Liver (tissue), 9 donors: Measurements from ENCODE around the gene PARP12. TPM values are rescaled to one million over a fixed set of nuclear protein-coding genes. Genes with fewer than 3 reads are reported as not detected.
A peak's percentile ranks its signal among the peaks of the same experiment; 100 is the strongest.
"Not testable (repeated sequence)": the region's sequence is repeated elsewhere in the genome, so short reads cannot be mapped to it uniquely, and the experiment has no call there.

ENCODE experiments used
- DNase-seq: peaks from one replicate; pipeline ENCODE4 v3.0.0-alpha.2; 2017; ENCODE audit warnings: low spot score
- H3K27ac ChIP-seq, 2 donors: one replicate each; pipeline ENCODE4 v1.7.0; 2013; ENCODE audit warnings: inconsistent platforms in 2 of 2, low read length in 2 of 2, control low read depth in 1 of 2, low read depth in 1 of 2, mild to moderate bottlenecking in 1 of 2
- H3K27me3 ChIP-seq, 4 donors: one replicate each; pipeline versions ENCODE4 v1.6.1 to v1.7.0; 2013; ENCODE audit warnings: low read length in 3 of 4, inconsistent platforms in 1 of 4, mild to moderate bottlenecking in 1 of 4, moderate library complexity in 1 of 4; ENCODE audit not compliant: control insufficient read depth in 4 of 4, insufficient read depth in 4 of 4
- H3K36me3 ChIP-seq, 4 donors: one replicate each; pipeline versions ENCODE4 v1.6.1 to v1.7.0; 2013; ENCODE audit warnings: low read length in 3 of 4, mild to moderate bottlenecking in 3 of 4, low read depth in 1 of 4, moderate library complexity in 1 of 4; ENCODE audit not compliant: control insufficient read depth in 4 of 4, insufficient read depth in 3 of 4
- H3K4me1 ChIP-seq, 4 donors: one replicate each; pipeline versions ENCODE4 v1.6.1 to v1.7.0; 2013; ENCODE audit warnings: low read length in 3 of 4, mild to moderate bottlenecking in 3 of 4, moderate library complexity in 1 of 4; ENCODE audit not compliant: control insufficient read depth in 4 of 4, insufficient read depth in 4 of 4
- H3K4me3 ChIP-seq, 3 donors: one replicate each; pipeline versions ENCODE4 v1.6.1 to v1.7.0; 2013; ENCODE audit warnings: low read length in 3 of 3, control low read depth in 1 of 3, low read depth in 1 of 3, mild to moderate bottlenecking in 1 of 3
- H3K9ac ChIP-seq, 2 donors: one replicate each; pipeline ENCODE4 v1.7.0; 2013; ENCODE audit warnings: low read length in 2 of 2, mild to moderate bottlenecking in 2 of 2, moderate library complexity in 2 of 2, control low read depth in 1 of 2, low read depth in 1 of 2
- H3K9me3 ChIP-seq, 4 donors: one replicate each; pipeline versions ENCODE4 v1.6.1 to v1.7.0; 2013; ENCODE audit warnings: low read length in 3 of 4; ENCODE audit not compliant: control insufficient read depth in 4 of 4
- ATF3 ChIP-seq: IDR thresholded peaks from 2 replicates; pipeline ENCODE4 v1.6.1; 2016; ENCODE audit warnings: antibody characterized with exemption
- CTCF ChIP-seq: fragments of 150-350 bp; IDR thresholded peaks from 2 replicates; pipeline ENCODE4 v1.5.1; 2017; ENCODE audit warnings: improper control_type of control experiment, low read depth, low read length; ENCODE audit not compliant: missing input control
- EGR1 ChIP-seq, 2 donors: IDR thresholded peaks; 2 replicates each; pipeline ENCODE4 v1.6.1; 2016 to 2018; ENCODE audit warnings: antibody characterized with exemption in 2 of 2, low read depth in 2 of 2
- FOXA1 ChIP-seq: IDR thresholded peaks from 2 replicates; pipeline ENCODE4 v1.6.1; 2016; ENCODE audit warnings: antibody characterized with exemption
- FOXA2 ChIP-seq: IDR thresholded peaks from 2 replicates; pipeline ENCODE4 v1.6.1; 2016; ENCODE audit warnings: antibody characterized with exemption
- GABPA ChIP-seq, 2 donors: IDR thresholded peaks in 1 of 2; conservative IDR thresholded peaks in 1 of 2; 2 replicates each; pipeline ENCODE4 v1.6.1; 2016; ENCODE audit warnings: antibody characterized with exemption in 2 of 2, mild to moderate bottlenecking in 1 of 2, moderate library complexity in 1 of 2
- HNF4A ChIP-seq, 2 donors: conservative IDR thresholded peaks; 2 replicates each; pipeline ENCODE4 v1.6.1; 2016; ENCODE audit warnings: antibody characterized with exemption in 2 of 2, mild to moderate bottlenecking in 2 of 2
- HNF4G ChIP-seq: IDR thresholded peaks from 2 replicates; pipeline ENCODE4 v1.6.1; 2016; ENCODE audit warnings: antibody characterized with exemption
- JUND ChIP-seq, 2 donors: IDR thresholded peaks; 2 replicates each; pipeline ENCODE4 v1.6.1; 2016; ENCODE audit warnings: antibody characterized with exemption in 2 of 2
- NR2F2 ChIP-seq: IDR thresholded peaks from 2 replicates; pipeline ENCODE4 v1.6.1; 2016; ENCODE audit warnings: antibody characterized with exemption
- RAD21 ChIP-seq, 2 donors: IDR thresholded peaks; 2 replicates each; pipeline ENCODE4 v1.6.1; 2016; ENCODE audit warnings: antibody characterized with exemption in 2 of 2, mild to moderate bottlenecking in 2 of 2
- RXRA ChIP-seq, 2 donors: IDR thresholded peaks; 2 replicates each; pipeline ENCODE4 v1.6.1; 2017 to 2018; ENCODE audit warnings: antibody characterized with exemption in 2 of 2, mild to moderate bottlenecking in 1 of 2
- SP1 ChIP-seq: IDR thresholded peaks from 2 replicates; pipeline ENCODE4 v1.6.1; 2018; ENCODE audit warnings: antibody characterized with exemption, mild to moderate bottlenecking
- TAF1 ChIP-seq: conservative IDR thresholded peaks from 2 replicates; pipeline ENCODE4 v1.6.1; 2016; ENCODE audit warnings: antibody characterized with exemption, mild to moderate bottlenecking
- YY1 ChIP-seq: IDR thresholded peaks from 2 replicates; pipeline ENCODE4 v1.6.1; 2016; ENCODE audit warnings: antibody characterized with exemption, mild to moderate bottlenecking
- WGBS: extraction: QIAGEN DNeasy Blood & Tissue Kit; methylation state at CpG from one replicate; pipeline ENCODE4 v1.1.7; 2013; 5-methylcytosine and 5-hydroxymethylcytosine counted together
- polyA plus RNA-seq, 2 donors: library from polyadenylated mRNA; stranded (reverse) in 1 of 2; unstranded in 1 of 2; fragments of 200-250 nt in 1 of 2; fragments of >200 nt in 1 of 2; fragmentation: Nextera tagmentation in 1 of 2; extraction: Ambion mirVana in 1 of 2; gene quantifications; one replicate each; pipeline versions ENCODE4 v1.2.1 to v1.2.3, GENCODE V29; 2013 to 2015
- total RNA-seq, 2 donors: library from RNA; depleted of rRNA; stranded (reverse); fragments of >200 nt; gene quantifications; one replicate each; pipeline ENCODE4 v1.2.3, GENCODE V29; 2014
- TF ChIP-seq, protein P1 (sequence below): IDR thresholded peaks from 2 replicates; pipeline ENCODE4 v1.6.1; 2016; ENCODE audit warnings: antibody characterized with exemption, mild to moderate bottlenecking
- TF ChIP-seq, protein P2 (sequence below): IDR thresholded peaks from 2 replicates; pipeline ENCODE4 v1.6.1; 2016; ENCODE audit warnings: antibody characterized with exemption
- donor health status: healthy.
- donor health status: healthy.
- donor health status: healthy.
- donor health status: healthy.
- donor health status: healthy.

PARP12 gene, protein sequence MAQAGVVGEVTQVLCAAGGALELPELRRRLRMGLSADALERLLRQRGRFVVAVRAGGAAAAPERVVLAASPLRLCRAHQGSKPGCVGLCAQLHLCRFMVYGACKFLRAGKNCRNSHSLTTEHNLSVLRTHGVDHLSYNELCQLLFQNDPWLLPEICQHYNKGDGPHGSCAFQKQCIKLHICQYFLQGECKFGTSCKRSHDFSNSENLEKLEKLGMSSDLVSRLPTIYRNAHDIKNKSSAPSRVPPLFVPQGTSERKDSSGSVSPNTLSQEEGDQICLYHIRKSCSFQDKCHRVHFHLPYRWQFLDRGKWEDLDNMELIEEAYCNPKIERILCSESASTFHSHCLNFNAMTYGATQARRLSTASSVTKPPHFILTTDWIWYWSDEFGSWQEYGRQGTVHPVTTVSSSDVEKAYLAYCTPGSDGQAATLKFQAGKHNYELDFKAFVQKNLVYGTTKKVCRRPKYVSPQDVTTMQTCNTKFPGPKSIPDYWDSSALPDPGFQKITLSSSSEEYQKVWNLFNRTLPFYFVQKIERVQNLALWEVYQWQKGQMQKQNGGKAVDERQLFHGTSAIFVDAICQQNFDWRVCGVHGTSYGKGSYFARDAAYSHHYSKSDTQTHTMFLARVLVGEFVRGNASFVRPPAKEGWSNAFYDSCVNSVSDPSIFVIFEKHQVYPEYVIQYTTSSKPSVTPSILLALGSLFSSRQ
- total RNA-seq: 10 to 100 TPM; 25.9 to 32.7 TPM
- polyA plus RNA-seq: 10 to 100 TPM; 13.3 to 13.8 TPM

- Histone ChIP-seq H3K9ac (peak within 1 kb of the TSS; percentile 50 to 75), H3K36me3 (no peaks in the 10 kb centered on the region), H3K27me3 (no peaks in the 10 kb centered on the region), H3K4me3 (peak within 1 kb of the TSS; percentile 73 to 90 (median 83)), H3K4me1 (peaks cover 6 to 28% (median 17%) of the 10 kb centered on the region in 4 donors), H3K9me3 (peaks cover 0 to 11% (median 3%) of the 10 kb centered on the region in 4 donors), H3K27ac (peak within 1 kb of the TSS; percentile 76 to 77)
- WGBS: under 1% methylated on average over 106 of the region's 106 CpGs
- TF ChIP-seq GABPA (IDR thresholded peaks at IDR 0.05 in 1 of 2, conservative IDR thresholded peaks at IDR 0.05 in 1 of 2) (peak in 1 of 2 donors; percentile 45), YY1 (peak; percentile 50), FOXA1 (no peak), EGR1 (IDR thresholded peaks at IDR 0.05; ENCODE audit: low read depth in 2 of 2) (peak in 1 of 2 donors; percentile 33)
- DNase-seq: peak; percentile 94
Observed at GRCh38 chr7:140062528-140063299, at the start of gene PARP12. PARP12 (minus strand) TSS chr7:140062951; CDS start chr7:140062847, 104 bp downstream.

GRCh38 chr7:140108777-140109176 lies 46.0 kb upstream of the PARP12 start:
- 92% methylated on average over 8 of the region's 8 CpGs for WGBS
- not testable (repeated sequence) for H3K27me3 ChIP-seq, H3K9ac ChIP-seq, H3K9me3 ChIP-seq, H3K4me1 ChIP-seq, H3K4me3 ChIP-seq, H3K27ac ChIP-seq, DNase-seq
- peaks cover 10 to 31% (median 17%) of the 10 kb centered on the region in 4 donors for H3K36me3 ChIP-seq

GRCh38 chr7:140096459-140096858 lies 33.7 kb upstream of the PARP12 start:
- H3K9me3 ChIP-seq: no peaks in the 10 kb centered on the region
- no peak overlapping the region for H3K4me3 ChIP-seq
- no peaks in the 10 kb centered on the region for H3K27me3 ChIP-seq
- peaks cover 3 to 73% (median 66%) of the 10 kb centered on the region in 4 donors for H3K36me3 ChIP-seq
- DNase-seq: no peak
- H3K9ac ChIP-seq: no peak overlapping the region
- H3K27ac ChIP-seq: no peak overlapping the region
- WGBS: 88% methylated on average over 4 of the region's 4 CpGs
- no peaks in the 10 kb centered on the region for H3K4me1 ChIP-seq
- TF ChIP-seq FOXA1 (no peak), EGR1 (IDR thresholded peaks at IDR 0.05; ENCODE audit: low read depth in 2 of 2) (no peak), CTCF (no peak), HNF4A (conservative IDR thresholded peaks at IDR 0.05) (no peak), TAF1 (no peak), RXRA (IDR thresholded peaks at IDR 0.05) (no peak), HNF4G (no peak), RAD21 (IDR thresholded peaks at IDR 0.05) (no peak), JUND (IDR thresholded peaks at IDR 0.05) (no peak), SP1 (no peak), FOXA2 (no peak), NR2F2 (no peak), GABPA (IDR thresholded peaks at IDR 0.05 in 1 of 2, conservative IDR thresholded peaks at IDR 0.05 in 1 of 2) (no peak), ATF3 (no peak), YY1 (no peak)
- TF ChIP-seq, protein P1, sequence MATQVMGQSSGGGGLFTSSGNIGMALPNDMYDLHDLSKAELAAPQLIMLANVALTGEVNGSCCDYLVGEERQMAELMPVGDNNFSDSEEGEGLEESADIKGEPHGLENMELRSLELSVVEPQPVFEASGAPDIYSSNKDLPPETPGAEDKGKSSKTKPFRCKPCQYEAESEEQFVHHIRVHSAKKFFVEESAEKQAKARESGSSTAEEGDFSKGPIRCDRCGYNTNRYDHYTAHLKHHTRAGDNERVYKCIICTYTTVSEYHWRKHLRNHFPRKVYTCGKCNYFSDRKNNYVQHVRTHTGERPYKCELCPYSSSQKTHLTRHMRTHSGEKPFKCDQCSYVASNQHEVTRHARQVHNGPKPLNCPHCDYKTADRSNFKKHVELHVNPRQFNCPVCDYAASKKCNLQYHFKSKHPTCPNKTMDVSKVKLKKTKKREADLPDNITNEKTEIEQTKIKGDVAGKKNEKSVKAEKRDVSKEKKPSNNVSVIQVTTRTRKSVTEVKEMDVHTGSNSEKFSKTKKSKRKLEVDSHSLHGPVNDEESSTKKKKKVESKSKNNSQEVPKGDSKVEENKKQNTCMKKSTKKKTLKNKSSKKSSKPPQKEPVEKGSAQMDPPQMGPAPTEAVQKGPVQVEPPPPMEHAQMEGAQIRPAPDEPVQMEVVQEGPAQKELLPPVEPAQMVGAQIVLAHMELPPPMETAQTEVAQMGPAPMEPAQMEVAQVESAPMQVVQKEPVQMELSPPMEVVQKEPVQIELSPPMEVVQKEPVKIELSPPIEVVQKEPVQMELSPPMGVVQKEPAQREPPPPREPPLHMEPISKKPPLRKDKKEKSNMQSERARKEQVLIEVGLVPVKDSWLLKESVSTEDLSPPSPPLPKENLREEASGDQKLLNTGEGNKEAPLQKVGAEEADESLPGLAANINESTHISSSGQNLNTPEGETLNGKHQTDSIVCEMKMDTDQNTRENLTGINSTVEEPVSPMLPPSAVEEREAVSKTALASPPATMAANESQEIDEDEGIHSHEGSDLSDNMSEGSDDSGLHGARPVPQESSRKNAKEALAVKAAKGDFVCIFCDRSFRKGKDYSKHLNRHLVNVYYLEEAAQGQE: no peak
- TF ChIP-seq, protein P2, sequence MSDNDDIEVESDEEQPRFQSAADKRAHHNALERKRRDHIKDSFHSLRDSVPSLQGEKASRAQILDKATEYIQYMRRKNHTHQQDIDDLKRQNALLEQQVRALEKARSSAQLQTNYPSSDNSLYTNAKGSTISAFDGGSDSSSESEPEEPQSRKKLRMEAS: no peak
